SIG-M5 treated with dmso at 0.1 percent for 504 hours (cell line): ENCODE measurements around the gene TCF7.

ENCODE experiments used
- DNase-seq: peaks from one replicate; lab custom pipeline; 2025; ENCODE audit not compliant: unreplicated experiment; lab: John Stamatoyannopoulos, UW

The TCF7 gene

DNA sequence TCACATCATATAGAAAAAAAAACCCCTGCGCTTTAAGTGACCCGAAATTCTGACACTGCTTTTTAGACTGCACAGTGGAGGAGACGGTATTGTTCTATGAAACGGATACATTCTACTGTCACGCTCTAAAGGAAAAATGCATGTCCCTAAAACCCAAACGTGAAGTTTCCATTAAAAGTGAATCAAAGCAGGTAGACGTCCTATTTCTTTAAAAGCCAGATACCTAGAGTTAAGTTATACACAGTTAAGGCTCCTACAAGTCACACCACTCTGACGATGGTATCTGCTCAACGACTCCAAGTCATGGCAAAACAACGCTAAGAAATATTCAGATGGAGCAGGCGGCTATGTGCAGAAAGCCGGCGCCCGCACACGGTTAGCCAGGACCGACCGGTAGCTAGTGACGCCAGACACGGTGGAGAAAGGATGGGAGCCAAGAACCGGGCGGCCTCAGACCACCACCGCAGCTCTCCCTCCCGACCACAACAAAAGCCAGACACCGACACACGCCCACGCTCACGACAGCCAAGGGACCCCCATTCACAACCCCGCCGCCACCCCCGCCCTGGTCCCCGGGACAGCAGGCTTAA lies 61.5 kb downstream of the TCF7 start:
- DNase-seq: peak; percentile 29

DNA sequence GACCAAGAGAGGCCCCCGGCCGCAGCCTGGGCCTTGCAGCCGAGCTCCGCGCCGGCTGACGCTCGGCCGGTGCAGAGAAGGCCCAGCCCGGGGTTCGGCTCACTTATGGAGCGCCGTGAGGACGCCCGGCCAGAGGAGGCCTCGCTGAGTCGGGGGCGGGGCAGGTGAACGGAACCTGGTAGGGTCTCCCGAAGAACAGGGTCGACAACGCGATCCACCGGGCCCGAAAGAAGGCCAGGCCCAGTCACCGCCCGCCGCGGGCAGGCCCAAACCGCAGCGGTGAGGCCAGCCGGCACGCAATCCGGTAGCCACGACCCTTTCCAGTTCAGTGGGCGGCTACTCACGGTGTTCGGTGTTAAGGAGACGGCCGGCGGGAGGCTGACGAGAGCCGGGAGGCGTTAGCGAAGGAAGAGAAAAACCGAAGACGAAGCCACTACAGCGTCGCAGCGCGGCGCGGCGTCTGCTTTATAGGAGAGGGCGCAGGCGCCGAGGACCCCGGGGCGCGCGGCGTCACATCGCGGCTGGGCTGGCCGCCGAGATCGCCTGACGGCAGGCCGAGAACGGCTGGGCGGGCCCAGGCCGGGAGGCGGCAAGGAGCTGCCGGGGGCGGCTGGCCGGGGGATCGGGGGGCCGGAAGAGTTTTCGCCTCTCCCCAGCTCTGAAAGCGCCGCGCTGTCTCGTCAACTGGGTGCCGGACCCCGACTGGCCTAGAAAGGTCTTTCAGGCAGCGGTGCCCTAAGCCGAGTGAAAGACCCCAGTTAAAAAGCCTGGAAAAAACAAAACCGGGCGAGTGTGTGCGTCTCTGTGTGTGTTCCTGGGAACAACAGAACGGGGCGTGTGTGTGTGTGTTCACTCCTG lies 62.3 kb downstream of the TCF7 start, which contains the start of gene SKP1:
TSS of gene SKP1 (minus strand) at position 440 of the 858 bp plus-strand sequence. CDS start 2,928 bp downstream, outside the sequence.
- DNase-seq: peak; percentile 73

DNA sequence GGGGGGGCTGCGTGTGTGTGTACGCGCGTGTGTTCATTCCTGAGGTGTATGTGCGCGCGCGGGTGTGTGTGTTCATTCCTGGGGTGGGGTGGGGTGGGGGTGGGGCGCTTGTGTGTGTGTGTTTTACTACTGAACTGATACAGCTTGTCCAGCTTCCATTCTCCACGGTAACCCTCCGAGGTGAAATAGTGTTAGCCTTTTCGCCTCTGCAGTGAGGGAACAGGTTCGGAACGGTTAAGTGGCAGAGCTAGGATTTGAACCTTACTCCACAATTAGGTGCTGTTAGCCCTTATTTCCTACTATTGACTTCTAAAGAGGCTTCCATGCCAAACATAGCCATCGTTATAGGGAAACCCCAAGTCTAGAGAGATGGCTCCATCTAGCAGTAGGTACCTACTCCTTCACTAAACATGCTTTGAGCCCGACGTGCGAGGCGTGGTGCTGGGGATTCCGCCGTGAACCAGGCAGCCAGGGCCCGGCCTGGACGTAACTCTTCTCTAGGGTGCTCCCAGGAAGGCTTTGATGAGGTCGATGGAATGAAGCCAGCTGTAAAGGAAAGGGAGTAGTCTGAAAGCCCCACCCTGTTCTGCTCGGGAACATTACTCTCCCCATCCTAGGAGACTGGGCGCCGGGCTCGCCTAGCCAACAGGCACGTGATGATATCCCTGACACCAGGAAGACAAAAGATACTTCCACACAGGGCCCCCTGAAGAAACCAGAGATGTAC lies 63.1 kb downstream of the TCF7 start:
- DNase-seq: no peak

DNA sequence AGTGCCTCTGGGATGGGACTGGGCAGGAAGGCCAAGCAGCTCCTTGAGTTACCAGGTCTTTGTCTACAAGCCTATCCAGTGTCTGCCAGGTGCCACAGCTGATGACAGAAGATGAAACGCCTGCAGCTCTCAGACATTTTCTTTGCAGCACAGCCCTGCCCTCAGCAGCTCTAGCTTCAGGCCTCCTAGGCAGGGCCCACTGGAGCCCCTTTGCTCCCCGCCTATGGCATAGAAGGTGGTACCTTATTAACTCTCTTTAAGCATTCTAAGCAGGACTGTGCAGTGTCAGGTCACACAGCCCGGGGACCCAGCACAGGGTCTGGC lies 63.6 kb downstream of the TCF7 start:
- DNase-seq: no peak

DNA sequence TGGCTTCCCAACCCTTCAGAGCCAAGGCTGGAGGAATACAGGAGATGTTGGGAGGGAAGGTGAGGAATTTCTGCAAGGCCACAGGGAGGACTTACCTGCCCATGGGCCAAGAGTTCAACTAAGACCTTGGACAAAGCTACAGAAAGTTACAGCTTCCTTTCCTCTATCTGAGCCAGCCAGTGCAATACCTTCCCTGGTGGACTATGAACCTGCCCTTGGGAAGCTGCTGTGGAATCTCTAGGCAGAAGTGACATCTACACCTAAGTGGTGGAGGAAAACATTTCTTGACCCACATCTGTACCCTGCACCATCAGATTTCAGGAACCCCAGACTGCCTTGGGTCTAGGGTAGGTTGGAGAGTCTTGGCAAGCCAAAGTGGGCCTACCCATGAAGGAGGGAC lies 69.0 kb downstream of the TCF7 start:
- DNase-seq: no peak

DNA sequence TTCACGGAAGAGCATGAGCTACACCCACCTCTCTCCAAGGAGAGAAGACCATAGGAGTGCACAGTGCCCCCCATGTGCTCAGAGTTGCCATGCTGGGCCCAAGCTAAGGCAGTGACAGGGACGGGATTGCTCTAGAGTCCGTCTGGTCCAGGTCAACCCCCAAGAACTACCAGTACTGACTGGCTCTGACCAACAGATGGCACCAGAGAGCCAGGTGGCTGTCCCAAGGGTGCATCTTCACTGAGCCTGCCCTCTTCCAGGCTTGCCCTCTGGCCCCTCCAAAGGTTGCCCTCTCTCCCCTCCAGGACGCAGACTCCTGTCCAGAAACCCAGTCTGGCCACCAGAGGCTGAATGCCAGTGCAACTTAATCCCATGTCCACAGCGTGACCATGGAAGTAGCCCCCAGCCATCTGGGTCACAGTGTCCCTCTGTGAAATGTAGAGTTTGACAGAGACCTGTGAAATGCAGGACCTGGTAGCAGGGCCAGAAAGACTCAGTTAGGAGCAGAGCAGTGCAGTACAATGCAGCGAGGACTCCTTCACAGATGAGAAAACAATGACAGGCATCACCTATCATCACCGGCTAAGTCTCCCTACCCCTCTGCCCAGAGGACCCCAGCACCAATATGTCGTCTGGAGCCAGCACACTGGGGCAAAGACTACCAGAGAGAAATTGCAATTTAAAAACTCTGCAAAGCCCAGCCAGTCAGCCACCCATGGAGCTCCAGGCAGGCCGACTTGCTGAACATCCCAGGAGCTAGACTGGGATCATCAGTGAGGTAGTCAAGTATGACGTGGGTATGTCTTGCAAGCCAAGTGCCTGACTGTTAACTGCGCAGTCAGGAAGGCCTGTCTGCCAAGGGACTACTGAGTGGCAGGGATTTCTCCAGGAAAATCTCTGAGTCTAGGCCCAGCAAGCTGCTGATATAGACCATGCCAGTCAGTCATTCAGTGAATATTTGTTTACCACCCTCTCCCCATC lies 70.0 kb downstream of the TCF7 start:
- peak; percentile 65 for DNase-seq

DNA sequence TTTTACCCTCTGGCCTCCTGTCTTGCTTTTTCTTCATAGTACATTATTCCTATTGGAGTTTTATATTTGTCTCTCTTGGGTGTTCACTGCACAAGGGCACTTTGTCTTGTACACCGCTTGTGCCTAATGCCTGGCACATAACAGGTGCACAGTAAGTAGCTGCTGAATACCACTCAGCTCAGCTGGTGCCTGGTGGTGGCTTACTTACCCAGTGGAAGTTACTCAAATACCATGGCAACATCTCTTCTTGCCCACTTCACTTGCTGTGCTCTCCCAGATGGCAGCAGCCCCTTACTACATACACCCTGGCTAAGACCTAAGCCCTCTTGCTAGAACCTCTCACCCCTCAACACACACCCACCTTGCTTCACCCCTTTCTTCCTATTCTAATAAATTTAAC lies 73.6 kb downstream of the TCF7 start:
- no peak for DNase-seq

DNA sequence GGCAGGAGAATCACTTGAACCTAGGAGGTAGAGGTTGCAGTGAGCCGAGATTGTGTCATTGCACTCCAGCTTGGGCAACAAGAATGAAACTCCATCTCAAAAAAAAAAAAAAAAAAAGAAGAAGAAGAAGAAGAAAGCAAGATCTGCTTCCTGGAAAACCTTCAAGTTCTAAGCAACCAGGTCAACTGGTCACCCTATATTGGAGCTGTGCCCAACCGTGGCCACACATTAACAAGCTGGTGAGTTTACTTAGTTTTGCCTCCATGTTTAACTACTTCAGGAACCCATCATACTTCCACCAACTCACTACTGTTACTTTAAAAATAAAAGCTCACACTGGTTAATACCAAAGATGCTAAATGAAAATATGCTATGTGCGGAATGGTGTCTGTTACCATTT lies 74.5 kb downstream of the TCF7 start:
- no peak for DNase-seq

DNA sequence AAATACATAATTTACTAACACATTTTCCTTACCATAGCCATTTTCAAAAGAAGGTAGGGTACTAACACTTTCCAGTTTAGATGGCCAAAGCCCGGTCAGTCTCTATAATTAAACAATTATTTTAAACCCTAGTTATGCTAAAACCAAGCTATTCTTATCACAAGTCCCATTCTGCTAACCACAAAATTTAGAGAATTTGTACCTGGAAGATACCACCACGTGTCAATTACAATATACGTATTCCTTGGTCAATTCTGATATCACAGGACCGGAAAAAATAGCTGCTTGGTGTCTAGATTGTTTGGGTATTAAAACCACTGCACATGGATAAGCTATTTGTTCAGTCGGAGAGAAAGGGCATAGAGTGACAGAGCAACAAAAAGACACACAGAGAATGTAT lies 81.2 kb downstream of the TCF7 start:
- no peak for DNase-seq
